Gastrocnemius medialis (tissue), 4 donors: ENCODE measurements around the gene CDPF1. TPM values are rescaled to one million over a fixed set of nuclear protein-coding genes. Genes with fewer than 3 reads are reported as not detected.

ENCODE experiments used
- ATAC-seq, 2 donors: fragments of 150-250 bp; one replicate each; pipeline ENCODE4 v1.9.1; 2016
- DNase-seq, 2 donors: peaks; one replicate each; pipeline ENCODE4 v3.0.0-alpha.2; 2019
- H3K27ac ChIP-seq, 4 donors: fragments of 200-600 bp; sonication (generic); 1 replicate in 1 of 4; 2 replicates in 3 of 4; pipeline ENCODE4 v1.5.1; 2016 to 2018; ENCODE audit warnings: mild to moderate bottlenecking in 2 of 4, moderate library complexity in 1 of 4
- H3K27me3 ChIP-seq, 3 donors: fragments of 200-600 bp; sonication (generic) in 2 of 3; 1 replicate in 1 of 3; 2 replicates in 2 of 3; pipeline versions ENCODE4 v1.5.1 to v1.6.0; 2016 to 2019; ENCODE audit warnings: mild to moderate bottlenecking in 1 of 3, moderate library complexity in 1 of 3
- H3K36me3 ChIP-seq, 2 donors: fragments of 200-600 bp; sonication (generic) in 1 of 2; one replicate each; pipeline ENCODE4 v1.5.1; 2017 to 2018
- H3K4me1 ChIP-seq, 2 donors: fragments of 200-600 bp; sonication (generic) in 1 of 2; one replicate each; pipeline ENCODE4 v1.5.1; 2016 to 2017; ENCODE audit warnings: mild to moderate bottlenecking in 2 of 2
- H3K4me3 ChIP-seq, 4 donors: fragments of 200-600 bp; sonication (generic) in 3 of 4; 1 replicate in 1 of 4; 2 replicates in 3 of 4; pipeline ENCODE4 v1.5.1; 2016 to 2019; ENCODE audit warnings: mild to moderate bottlenecking in 2 of 4
- H3K9me3 ChIP-seq, 3 donors: fragments of 200-600 bp; sonication (generic) in 2 of 3; 1 replicate in 1 of 3; 2 replicates in 2 of 3; pipeline ENCODE4 v1.5.1; 2016 to 2019
- CTCF ChIP-seq, 5 experiments: fragments of 450-650 bp in 3 of 5; fragments of 200-600 bp in 2 of 5; sonication (generic) in 2 of 5; IDR thresholded peaks in 4 of 5; conservative IDR thresholded peaks in 1 of 5; 1 replicate in 4 of 5; 2 replicates in 1 of 5; pipeline ENCODE4 v1.5.1; 2016 to 2019; ENCODE audit warnings: antibody characterized with exemption in 5 of 5, mild to moderate bottlenecking in 3 of 5, moderate library complexity in 3 of 5
- POLR2A ChIP-seq, 2 donors: fragments of 450-650 bp; IDR thresholded peaks; one replicate each; pipeline ENCODE4 v1.6.1; 2017; ENCODE audit warnings: antibody characterized with exemption in 2 of 2, mild to moderate bottlenecking in 2 of 2, moderate library complexity in 2 of 2
- in situ Hi-C, 4 donors: fragments of 200-750 bp; cut with MboI; loops; one replicate each; pipeline versions ENCODE4 v1.15.0 to v1.8.0; 2017; ENCODE audit warnings: low sequenced_read_pairs in 4 of 4
- intact Hi-C: fragments of 100-400 bp; cut with DNase I; formaldehyde crosslinking; loops from one replicate; pipeline ENCODE4 v1.15.1; 2023; ENCODE audit warnings: low total_unique reads
- total RNA-seq, 4 donors: library from RNA; depleted of rRNA; stranded (reverse); fragments of >200 nt; gene quantifications; one replicate each; pipeline versions ENCODE4 v1.1.0 to v1.2.3, GENCODE V29; 2016

The CDPF1 gene
- total RNA-seq, 4 donors from 2014 or later: 6.3 to 18.8 (median 12.5) TPM

- H3K27ac ChIP-seq: no peak overlapping the region
- in situ Hi-C loops (no loop called here), intact Hi-C loops (no loop called here)
- no peaks in the 10 kb centered on the region for H3K4me1 ChIP-seq
- H3K9me3 ChIP-seq: no peaks in the 10 kb centered on the region
- H3K36me3 ChIP-seq: peaks cover 0 to 30% of the 10 kb centered on the region in 2 donors
- ATAC-seq (no peak), DNase-seq (no peak)
- no peak for TF ChIP-seq POLR2A (IDR thresholded peaks at IDR 0.05)
- no peak for TF ChIP-seq CTCF (IDR thresholded peaks at IDR 0.05 in 4 of 5, conservative IDR thresholded peaks at IDR 0.05 in 1 of 5)
- H3K27me3 ChIP-seq: no peaks in the 10 kb centered on the region
- no peak overlapping the region for H3K4me3 ChIP-seq
Observed at GRCh38 chr22:46225631-46226030, 24.5 kb downstream of the CDPF1 start.

- Histone ChIP-seq H3K9me3 (no peaks in the 10 kb centered on the region), H3K36me3 (peaks cover 0 to 37% of the 10 kb centered on the region in 2 donors), H3K27me3 (no peaks in the 10 kb centered on the region), H3K4me1 (no peaks in the 10 kb centered on the region), H3K4me3 (no peak overlapping the region), H3K27ac (no peak overlapping the region)
- in situ Hi-C loops (no loop called here), intact Hi-C loops (no loop called here)
- no peak for DNase-seq
- TF ChIP-seq CTCF (IDR thresholded peaks at IDR 0.05 in 4 of 5, conservative IDR thresholded peaks at IDR 0.05 in 1 of 5): no peak
- no peak for TF ChIP-seq POLR2A (IDR thresholded peaks at IDR 0.05)
- no peak for ATAC-seq
Observed at GRCh38 chr22:46224898-46225290, 25.2 kb downstream of the CDPF1 start.

- Histone ChIP-seq H3K9me3 (no peaks in the 10 kb centered on the region), H3K4me3 (no peak overlapping the region), H3K36me3 (peaks cover 0 to 43% of the 10 kb centered on the region in 2 donors), H3K27me3 (no peaks in the 10 kb centered on the region), H3K4me1 (no peaks in the 10 kb centered on the region), H3K27ac (no peak overlapping the region)
- in situ Hi-C loops: no loop called here
- ATAC-seq (no peak), DNase-seq (no peak)
- TF ChIP-seq CTCF (IDR thresholded peaks at IDR 0.05 in 4 of 5, conservative IDR thresholded peaks at IDR 0.05 in 1 of 5): no peak
- TF ChIP-seq POLR2A (IDR thresholded peaks at IDR 0.05): no peak
- intact Hi-C loops: no loop called here
Observed at GRCh38 chr22:46224044-46224897, 25.8 kb downstream of the CDPF1 start.

- DNase-seq (no peak), ATAC-seq (no peak)
- no peak overlapping the region for H3K4me3 ChIP-seq
- in situ Hi-C loops (no loop called here), intact Hi-C loops (no loop called here)
- TF ChIP-seq POLR2A (IDR thresholded peaks at IDR 0.05) (no peak), CTCF (IDR thresholded peaks at IDR 0.05 in 4 of 5, conservative IDR thresholded peaks at IDR 0.05 in 1 of 5) (no peak)
- H3K27me3 ChIP-seq: no peaks in the 10 kb centered on the region
- H3K36me3 ChIP-seq: peaks cover 0 to 67% of the 10 kb centered on the region in 2 donors
- H3K4me1 ChIP-seq: no peaks in the 10 kb centered on the region
- H3K27ac ChIP-seq: no peak overlapping the region
- H3K9me3 ChIP-seq: no peaks in the 10 kb centered on the region
Observed at GRCh38 chr22:46220921-46221320, 29.2 kb downstream of the CDPF1 start.
